ENCODE measurements around the gene GPD1L.

DNA sequence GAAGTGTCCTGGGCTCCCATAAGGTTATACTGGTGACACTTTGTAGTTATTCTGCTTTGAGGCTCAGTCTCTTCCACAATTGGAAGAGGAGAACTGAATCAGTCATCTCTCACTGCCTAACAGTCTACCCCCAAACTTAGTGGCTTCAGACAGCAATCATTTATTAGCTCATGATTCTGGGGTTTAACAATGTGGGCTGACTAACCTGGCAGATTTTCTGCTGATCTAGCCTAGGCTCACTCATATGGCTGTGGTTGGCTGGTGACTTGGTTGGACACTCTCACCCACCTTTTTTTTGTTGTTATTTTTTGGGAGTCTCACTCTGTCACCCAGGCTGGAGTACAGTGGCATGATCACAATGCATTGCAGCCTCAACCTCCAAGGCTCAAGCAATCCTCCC lies 7.1 kb downstream of the GPD1L start:
- TF ChIP-seq, protein P1, sequence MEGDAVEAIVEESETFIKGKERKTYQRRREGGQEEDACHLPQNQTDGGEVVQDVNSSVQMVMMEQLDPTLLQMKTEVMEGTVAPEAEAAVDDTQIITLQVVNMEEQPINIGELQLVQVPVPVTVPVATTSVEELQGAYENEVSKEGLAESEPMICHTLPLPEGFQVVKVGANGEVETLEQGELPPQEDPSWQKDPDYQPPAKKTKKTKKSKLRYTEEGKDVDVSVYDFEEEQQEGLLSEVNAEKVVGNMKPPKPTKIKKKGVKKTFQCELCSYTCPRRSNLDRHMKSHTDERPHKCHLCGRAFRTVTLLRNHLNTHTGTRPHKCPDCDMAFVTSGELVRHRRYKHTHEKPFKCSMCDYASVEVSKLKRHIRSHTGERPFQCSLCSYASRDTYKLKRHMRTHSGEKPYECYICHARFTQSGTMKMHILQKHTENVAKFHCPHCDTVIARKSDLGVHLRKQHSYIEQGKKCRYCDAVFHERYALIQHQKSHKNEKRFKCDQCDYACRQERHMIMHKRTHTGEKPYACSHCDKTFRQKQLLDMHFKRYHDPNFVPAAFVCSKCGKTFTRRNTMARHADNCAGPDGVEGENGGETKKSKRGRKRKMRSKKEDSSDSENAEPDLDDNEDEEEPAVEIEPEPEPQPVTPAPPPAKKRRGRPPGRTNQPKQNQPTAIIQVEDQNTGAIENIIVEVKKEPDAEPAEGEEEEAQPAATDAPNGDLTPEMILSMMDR (IDR thresholded peaks at IDR 0.05; ENCODE audit: low read depth, low read length) = no peak
- no peak for TF ChIP-seq EZH2phosphoT487 (IDR thresholded peaks at IDR 0.05; ENCODE audit: low read depth)

Measured in OCI-LY3 (cell line).